UCSD-AML1 (cell line): ENCODE data around the gene JOSD2.

Experiments used
- DNase-seq: peaks from one replicate; lab custom pipeline; 2025; ENCODE audit not compliant: unreplicated experiment; lab: John Stamatoyannopoulos, UW

The JOSD2 gene

GRCh38 chr19:50496189-50497021 lies 14.6 kb downstream of the JOSD2 start:
- DNase-seq: no peak

GRCh38 chr19:50495020-50495531 lies 15.9 kb downstream of the JOSD2 start:
- DNase-seq: no peak

GRCh38 chr19:50494186-50495019 lies 16.6 kb downstream of the JOSD2 start:
- DNase-seq: no peak

GRCh38 chr19:50493171-50493570 lies 17.8 kb downstream of the JOSD2 start:
- no peak for DNase-seq

GRCh38 chr19:50492303-50493052 lies 18.5 kb downstream of the JOSD2 start:
- DNase-seq: peak; percentile 29

- no peak for DNase-seq
Measured at GRCh38 chr19:50490991-50491472, 20.0 kb downstream of the JOSD2 start.

GRCh38 chr19:50490411-50490811 lies 20.6 kb downstream of the JOSD2 start:
- DNase-seq: no peak

GRCh38 chr19:50489461-50490011 lies 21.5 kb downstream of the JOSD2 start:
- DNase-seq: no peak

- DNase-seq: no peak
Measured at GRCh38 chr19:50488389-50489194, 22.4 kb downstream of the JOSD2 start.

- DNase-seq: peak; percentile 49
Measured at GRCh38 chr19:50486823-50487515, 24.0 kb downstream of the JOSD2 start.

- no peak for DNase-seq
Measured at GRCh38 chr19:50485284-50485955, 25.6 kb downstream of the JOSD2 start.

GRCh38 chr19:50482916-50483315 lies 28.1 kb downstream of the JOSD2 start:
- DNase-seq: no peak

GRCh38 chr19:50482271-50482855 lies 28.6 kb downstream of the JOSD2 start:
- no peak for DNase-seq

GRCh38 chr19:50481351-50482149 lies 29.4 kb downstream of the JOSD2 start:
- DNase-seq: no peak

- no peak for DNase-seq
Measured at GRCh38 chr19:50480281-50481111, 30.5 kb downstream of the JOSD2 start.

GRCh38 chr19:50479761-50480251 lies 31.2 kb downstream of the JOSD2 start:
- no peak for DNase-seq
